GM21390 (cell line): ENCODE results near the gene CYTIP.
"Not testable (repeated sequence)": the region's sequence is repeated elsewhere in the genome, so short reads cannot be mapped to it uniquely, and the experiment has no call there.

Experiments used
- ATAC-seq: cut with Tn5 transposase; IDR thresholded peaks from one replicate; pipeline ENCODE4 v1.9.1; 2021; ENCODE audit not compliant: unreplicated experiment

The CYTIP gene

DNA sequence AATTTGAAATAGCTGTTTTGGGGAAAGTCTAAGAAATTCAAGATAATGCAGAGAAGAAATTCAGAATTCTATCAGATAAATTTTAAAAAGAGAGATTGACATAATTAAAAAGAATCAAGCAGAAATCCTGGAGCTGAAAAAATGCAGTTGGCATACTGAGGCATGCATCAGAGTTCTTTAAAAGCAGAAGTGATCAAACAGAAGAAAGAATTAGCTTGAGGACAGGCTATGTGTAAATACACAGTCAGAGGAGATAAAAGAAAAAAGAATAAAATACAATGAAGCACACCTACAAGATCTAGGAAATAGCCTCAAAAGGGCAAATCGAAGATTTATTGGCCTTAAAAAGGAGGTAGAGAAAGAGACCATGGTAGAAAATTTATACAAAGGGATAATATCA lies 57.1 kb downstream of the CYTIP start:
- ATAC-seq = no peak

DNA sequence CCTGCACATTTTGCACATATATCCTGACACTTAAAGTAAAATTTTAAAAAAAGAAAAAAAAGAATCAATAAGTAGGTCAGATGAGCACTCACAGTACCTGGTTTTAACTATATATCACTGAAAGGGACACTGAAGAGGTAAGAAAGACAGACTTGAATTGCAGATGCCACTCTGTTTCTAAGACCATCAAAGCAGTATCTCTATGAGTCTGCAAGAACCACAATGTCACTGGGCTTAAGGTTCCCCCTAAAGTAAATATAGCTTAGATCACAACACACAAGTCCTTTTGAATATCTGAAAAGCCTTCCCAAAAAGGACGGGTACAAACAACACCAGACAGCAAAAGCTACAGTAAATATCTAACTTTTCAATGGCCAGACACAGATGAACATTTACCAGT lies 57.6 kb downstream of the CYTIP start:
- no peak for ATAC-seq

DNA sequence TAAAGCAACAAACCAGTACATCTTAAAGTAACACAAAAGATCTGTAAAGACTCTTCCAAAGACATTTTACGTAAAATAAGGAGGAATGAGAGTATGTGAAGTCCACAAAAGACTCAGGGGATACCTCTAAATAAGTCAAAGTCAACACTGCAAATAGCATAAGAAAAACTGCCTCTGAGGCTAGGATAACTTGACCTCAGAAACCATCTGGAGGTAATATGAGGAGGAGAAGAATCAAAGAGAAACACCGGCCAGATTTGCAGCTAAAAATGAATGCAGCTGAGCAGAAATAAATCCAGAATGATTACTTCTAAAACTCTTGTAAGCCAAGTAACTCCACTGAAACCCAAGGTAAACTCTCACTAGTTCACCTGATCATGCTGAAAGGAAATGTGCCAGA lies 66.0 kb downstream of the CYTIP start:
- ATAC-seq = no peak

DNA sequence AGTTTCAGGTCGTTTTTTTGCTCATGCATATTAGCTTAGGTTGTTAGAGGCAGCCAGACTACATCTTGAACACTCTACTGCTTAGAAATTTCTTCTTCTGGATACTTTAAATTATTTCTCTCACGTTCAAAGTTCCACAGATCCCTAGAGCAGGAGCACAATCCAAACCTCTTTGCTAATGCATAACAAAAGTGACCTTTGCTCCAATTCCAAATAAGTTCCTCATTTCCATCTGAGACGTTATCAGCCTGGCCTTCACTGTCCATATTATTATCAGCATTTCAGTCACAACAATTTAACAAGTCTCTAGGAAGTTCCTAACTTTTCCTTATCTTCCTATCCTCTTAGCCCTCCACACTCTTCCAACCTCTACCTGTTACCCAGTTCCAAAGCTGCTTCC lies 67.8 kb downstream of the CYTIP start:
- ATAC-seq = no peak

DNA sequence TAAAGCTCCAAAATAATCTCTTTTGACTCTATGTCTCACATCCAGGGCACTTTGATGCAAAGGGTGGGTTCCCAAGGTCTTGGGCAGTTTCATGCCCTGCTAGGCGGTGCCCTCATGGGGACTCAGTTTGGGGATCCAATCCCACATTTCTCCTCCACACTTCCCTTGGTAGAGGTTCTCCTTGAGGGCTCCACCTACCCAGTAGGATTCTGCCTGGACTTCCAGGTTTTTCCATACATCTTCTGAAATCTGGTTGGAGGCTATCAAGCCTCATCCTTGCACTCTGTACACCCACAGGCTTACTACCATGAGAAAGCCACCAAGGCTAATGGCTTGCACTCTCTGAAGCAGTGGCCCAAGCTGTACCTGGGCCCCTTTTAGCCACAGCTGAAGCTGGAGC lies 68.5 kb downstream of the CYTIP start:
- ATAC-seq = no peak

DNA sequence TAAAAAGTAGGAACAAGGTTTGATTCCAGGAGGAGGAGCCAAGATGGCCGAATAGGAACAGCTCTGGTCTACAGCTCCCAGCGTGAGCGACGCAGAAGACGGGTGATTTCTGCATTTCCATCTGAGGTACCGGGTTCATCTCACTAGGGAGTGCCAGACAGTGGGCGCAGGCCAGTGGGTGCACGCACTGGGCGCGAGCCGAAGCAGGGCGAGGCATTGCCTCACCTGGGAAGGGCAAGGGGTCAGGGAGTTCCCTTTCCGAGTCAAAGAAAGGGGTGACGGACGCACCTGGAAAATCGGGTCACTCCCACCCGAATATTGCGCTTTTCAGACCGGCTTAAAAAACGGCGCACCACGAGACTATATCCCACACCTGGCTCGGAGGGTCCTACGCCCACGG lies 75.4 kb downstream of the CYTIP start:
- not testable (repeated sequence) for ATAC-seq

DNA sequence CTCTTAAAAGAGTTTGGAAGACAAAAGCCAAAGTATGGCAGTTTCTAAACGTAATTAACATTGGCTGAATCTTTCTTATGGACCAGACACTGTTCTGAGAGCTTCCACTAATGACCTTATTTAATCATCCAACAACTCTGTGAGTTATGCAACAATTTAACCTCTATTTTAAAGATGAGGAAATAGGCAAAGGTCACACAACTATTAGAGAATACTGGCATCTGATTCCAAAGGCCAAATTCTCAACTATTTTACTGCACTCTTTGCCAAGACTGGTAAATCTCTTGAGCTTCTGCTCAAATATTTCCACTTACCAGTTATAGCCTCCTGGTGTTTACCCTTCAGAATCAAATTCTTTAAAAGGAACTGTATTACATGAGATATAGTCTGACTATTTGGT lies 76.2 kb downstream of the CYTIP start:
- no peak for ATAC-seq
